GM21447 (cell line): ENCODE measurements around the gene MET.
"Not testable (repeated sequence)": the region's sequence is repeated elsewhere in the genome, so short reads cannot be mapped to it uniquely, and the experiment has no call there.

Source experiments
- ATAC-seq: cut with Tn5 transposase; IDR thresholded peaks from one replicate; pipeline ENCODE4 v1.9.1; 2021; ENCODE audit not compliant: unreplicated experiment

The MET gene

GRCh38 chr7:116671681-116672595 lies at the start of gene MET:
Gene MET, plus strand, starts transcription at chr7:116672196. Its CDS starts 26,889 bp downstream, at chr7:116699085.
- ATAC-seq: peak; percentile 94

DNA sequence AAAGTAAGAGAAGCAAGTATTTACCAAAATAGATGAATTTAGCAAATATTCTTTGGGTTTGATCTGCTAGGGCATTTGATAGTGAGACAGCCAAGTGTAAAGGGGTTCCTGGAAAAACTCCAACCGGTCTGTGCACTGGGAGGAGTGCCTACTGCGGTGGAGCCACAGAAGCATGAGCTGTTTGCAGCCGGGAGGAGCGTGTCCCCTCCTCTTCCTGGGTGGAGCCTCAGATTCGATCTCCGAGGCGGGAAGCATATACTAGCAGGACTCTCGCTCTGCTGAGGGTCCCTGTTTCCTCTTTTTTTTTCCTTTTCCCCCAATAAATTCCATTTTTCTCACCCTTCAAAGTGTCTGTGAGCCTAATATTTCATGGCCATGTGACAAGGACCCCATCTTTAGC lies 45.1 kb upstream of the MET start:
- ATAC-seq: no peak

- ATAC-seq: no peak
Measured at GRCh38 chr7:116629051-116629463, 42.9 kb upstream of the MET start.

DNA sequence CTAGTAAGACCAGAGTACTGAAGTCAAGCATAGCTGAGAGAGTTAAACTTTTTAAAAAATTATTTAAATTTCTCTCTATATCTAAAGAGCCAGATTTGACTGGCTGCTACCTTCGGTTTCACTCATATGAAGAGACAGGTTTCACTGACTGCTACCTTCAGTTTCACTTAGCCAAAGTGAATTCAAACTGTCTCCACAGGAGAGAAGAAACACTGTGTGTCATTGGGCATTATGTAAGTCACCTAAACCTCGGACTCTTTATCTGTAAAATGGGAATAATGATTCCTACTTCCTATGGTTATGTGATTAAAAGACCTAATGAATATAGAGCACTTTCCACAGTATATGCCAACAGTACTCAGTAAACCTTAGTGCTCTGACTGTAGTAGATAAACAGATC lies 41.6 kb upstream of the MET start:
- ATAC-seq: peak; percentile 91

- peak; percentile 41 for ATAC-seq
Measured at GRCh38 chr7:116630932-116631671, 40.9 kb upstream of the MET start.

- no peak for ATAC-seq
Measured at GRCh38 chr7:116631676-116632075, 40.3 kb upstream of the MET start.

DNA sequence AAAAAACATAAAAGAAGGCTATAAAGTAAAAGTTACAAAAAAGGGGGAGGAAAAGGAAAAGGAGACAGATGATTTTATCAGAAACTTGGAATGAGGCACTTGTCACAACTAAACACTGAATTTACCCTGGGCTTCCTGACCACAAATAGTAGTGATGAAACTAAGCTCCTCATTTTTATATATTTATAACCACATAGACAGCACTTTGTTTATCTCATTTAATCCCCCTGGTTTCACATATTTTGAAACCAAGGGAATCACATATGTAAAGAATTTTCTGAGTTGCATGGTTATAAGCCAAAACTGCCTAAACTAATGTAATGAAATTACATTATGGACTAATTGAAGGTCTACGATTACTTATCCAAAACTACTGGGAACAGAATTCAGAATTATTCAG lies 39.6 kb upstream of the MET start:
- no peak for ATAC-seq

- ATAC-seq: peak; percentile 32
Measured at GRCh38 chr7:116633131-116633988, 38.6 kb upstream of the MET start.

DNA sequence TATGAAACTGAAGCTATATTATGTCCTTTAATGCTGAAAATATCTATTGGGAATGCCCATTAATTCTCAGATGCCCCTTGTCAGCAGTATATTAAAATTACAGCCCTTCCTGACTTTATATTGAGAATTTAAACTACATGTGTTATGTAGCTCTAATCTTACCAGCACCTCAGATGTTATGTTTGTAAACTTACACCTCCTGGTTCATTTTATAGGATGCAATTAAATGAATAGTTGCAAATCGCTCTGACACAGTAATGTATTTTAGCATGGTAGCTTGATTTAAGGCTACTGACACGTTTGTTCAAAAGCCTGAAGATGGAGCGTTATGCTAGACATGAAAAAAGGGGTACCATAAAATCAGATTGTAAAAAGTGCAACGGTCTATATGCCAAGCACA lies 35.0 kb upstream of the MET start:
- ATAC-seq: no peak

DNA sequence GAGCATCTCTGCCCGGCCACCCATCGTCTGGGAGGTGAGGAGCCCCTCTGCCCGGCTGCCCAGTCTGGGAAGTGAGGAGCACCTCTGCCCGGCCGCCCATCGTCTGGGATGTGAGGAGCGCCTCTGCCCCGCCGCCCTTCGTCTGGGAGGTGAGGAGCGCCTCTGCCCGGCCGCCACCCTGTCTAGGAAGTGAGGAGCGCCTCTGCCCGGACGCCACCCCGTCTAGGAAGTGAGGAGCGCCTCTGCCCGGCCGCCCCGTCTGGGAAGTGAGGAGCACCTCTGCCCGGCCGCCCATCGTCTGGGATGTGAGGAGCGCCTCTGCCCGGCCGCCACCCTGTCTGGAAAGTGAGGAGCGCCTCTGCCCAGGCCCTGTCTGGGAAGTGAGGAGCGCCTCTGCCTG lies 33.4 kb upstream of the MET start:
- not testable (repeated sequence) for ATAC-seq

- no peak for ATAC-seq
Measured at GRCh38 chr7:116641551-116642153, 30.3 kb upstream of the MET start.

GRCh38 chr7:116643148-116643547 lies 28.8 kb upstream of the MET start:
- not testable (repeated sequence) for ATAC-seq

DNA sequence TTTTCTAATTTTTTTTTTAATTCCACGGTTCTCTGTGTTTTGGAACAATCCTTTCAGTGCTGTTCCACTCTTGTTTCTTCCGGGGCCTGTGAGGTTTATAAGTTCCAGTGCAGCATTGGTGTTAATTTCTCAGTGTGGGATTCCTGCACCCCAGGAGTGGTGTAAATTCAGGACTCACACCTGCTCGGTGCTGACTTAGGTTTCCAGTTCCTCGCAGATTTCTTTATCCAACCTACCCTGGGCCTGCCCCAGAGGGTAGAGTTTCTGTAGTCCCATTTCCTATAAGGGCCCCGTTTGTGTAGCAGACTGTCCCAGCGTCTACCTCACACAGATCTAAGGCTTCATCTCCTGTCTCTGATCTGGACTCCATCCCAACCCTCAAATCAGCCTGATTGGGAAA lies 27.4 kb upstream of the MET start:
- no peak for ATAC-seq

DNA sequence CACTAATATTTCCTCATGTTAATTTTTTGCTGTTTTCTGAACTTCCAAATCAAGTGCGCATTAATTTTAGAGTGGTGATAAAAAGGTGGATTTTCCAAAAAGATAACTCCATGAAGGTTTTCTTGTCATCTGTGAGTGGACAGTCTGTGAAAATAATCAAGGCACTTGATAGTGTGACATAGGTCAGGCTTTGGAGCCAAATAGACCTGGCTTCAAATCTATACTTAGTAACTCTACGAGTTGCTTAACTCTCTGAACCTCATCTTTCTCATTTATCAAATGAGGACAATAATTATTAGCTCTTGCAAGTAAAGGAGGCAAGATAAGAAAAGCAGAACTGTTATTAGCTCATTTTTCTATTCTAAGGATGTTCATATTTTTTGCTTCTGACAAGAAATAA lies 24.7 kb upstream of the MET start:
- ATAC-seq: no peak

GRCh38 chr7:116647861-116648260 lies 24.1 kb upstream of the MET start:
- ATAC-seq: no peak

DNA sequence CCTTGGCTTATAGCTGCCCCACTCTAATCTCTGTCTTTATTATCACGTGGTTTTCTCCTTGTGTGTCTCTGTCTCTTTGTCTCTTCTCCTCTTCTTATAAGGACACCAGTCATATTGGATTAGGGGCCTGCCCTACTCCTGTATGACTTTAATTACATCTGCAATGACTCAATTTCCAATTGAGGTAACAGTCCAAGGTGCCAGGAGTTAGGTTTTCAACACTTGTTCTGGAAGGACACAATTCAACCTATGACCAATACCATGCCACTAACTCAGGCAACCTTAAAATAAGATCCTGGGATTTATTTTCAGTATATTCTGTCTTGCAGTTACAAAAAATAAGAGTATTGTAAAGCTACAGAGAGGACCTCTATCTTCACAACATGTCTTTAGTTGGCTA lies 21.6 kb upstream of the MET start:
- no peak for ATAC-seq

DNA sequence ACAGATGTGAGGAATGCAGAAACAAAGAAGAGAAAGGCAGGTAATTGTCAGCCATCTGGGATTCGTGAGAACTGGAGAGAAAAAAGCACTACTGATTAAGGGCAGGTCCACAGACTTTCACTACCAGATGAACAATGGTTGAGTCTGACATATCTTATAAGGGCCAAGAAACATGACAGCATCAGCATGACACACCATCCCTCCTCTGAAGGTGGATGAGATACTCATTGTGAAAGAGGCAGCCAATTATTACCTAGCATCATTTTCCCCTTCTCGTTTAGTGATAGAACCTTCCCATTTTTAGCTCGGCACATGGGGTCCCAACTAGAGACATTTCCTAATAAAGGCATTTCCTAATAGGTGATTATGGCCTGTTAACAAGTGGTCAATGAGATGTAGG lies 19.2 kb upstream of the MET start:
- no peak for ATAC-seq

DNA sequence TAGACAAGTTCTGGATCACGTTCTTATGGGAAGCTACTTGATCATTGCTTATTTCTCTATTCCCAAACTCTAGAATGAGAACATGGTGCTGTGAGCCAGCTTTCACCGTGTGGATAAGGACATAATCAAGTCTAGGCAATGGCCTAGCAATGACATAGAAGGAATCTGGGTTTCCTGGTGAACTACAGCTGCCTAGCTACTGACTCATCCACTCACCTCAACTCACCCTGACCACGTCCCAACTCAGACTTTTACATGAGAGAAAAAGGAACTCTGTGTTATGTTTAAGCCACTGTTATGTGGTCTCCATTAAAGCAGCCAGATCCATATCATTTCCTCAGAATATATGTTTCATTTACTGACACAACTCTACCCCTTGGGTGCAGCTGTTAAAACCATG lies 18.8 kb upstream of the MET start:
- ATAC-seq: no peak

GRCh38 chr7:116653646-116654045 lies 18.4 kb upstream of the MET start:
- no peak for ATAC-seq

DNA sequence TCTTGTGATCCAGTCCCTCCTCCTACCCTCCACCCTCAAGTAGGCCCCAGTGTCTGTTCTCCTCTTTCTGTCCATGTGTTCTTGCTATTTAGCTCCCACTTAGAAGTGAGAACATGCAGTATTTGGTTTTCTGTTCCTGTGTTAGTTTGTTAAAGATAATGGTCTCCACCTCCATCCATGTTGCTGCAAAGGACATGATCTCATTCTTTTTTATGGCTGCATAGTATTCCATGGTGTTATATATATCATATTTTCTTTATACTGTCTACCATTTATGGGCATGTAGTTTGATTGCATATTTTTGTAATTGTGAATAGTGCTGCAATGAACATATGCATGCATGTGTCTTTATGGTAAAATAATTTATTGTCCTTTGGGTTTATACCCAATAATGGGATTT lies 12.7 kb upstream of the MET start:
- not testable (repeated sequence) for ATAC-seq

- ATAC-seq: no peak
Measured at GRCh38 chr7:116661865-116662264, 10.1 kb upstream of the MET start.
